ENCODE measurements around the gene AP4B1. TPM values are rescaled to one million over a fixed set of nuclear protein-coding genes. Genes with fewer than 3 reads are reported as not detected.

AP4B1 gene
- total RNA-seq, 6 experiments from 2014 or later = 12.6 to 14.0 (median 13.3) TPM

DNA sequence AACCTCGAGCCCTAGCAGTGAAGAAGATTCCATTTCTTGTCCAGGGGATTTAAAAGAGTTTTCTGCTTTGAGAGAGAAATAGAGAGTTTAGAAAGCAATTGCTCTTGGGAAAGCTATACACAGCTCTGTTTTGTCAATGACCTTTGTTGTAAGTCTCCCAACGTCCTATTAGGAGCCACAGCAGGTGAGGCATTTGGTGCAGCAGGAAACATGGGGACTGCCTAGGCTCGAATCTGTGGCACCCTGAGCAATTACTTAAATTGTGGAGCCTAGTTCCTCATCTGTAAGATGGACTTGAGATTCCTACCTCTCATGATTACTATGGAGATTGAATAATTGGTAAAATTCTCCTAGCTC is 8.7 kb upstream of the AP4B1 start:
- Mint-ChIP-seq H3K9me3 (no peaks in the 10 kb centered on the region), H3K4me3 (no peak overlapping the region), H3K27me3 (ENCODE audit: insufficient read depth) (no peaks in the 10 kb centered on the region; the same call in 1 of the 2 replicates), H3K36me3 (ENCODE audit: low read depth) (peaks cover 6% of the 10 kb centered on the region; the same call in 1 of the 2 replicates), H3K4me1 (ENCODE audit: low read depth) (peaks cover 25% of the 10 kb centered on the region), H3K27ac (peak overlapping the region; percentile 61)
- TF ChIP-seq, protein P1, sequence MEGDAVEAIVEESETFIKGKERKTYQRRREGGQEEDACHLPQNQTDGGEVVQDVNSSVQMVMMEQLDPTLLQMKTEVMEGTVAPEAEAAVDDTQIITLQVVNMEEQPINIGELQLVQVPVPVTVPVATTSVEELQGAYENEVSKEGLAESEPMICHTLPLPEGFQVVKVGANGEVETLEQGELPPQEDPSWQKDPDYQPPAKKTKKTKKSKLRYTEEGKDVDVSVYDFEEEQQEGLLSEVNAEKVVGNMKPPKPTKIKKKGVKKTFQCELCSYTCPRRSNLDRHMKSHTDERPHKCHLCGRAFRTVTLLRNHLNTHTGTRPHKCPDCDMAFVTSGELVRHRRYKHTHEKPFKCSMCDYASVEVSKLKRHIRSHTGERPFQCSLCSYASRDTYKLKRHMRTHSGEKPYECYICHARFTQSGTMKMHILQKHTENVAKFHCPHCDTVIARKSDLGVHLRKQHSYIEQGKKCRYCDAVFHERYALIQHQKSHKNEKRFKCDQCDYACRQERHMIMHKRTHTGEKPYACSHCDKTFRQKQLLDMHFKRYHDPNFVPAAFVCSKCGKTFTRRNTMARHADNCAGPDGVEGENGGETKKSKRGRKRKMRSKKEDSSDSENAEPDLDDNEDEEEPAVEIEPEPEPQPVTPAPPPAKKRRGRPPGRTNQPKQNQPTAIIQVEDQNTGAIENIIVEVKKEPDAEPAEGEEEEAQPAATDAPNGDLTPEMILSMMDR (IDR thresholded peaks at IDR 0.05) = no peak
- DNase-seq = no peak

DNA sequence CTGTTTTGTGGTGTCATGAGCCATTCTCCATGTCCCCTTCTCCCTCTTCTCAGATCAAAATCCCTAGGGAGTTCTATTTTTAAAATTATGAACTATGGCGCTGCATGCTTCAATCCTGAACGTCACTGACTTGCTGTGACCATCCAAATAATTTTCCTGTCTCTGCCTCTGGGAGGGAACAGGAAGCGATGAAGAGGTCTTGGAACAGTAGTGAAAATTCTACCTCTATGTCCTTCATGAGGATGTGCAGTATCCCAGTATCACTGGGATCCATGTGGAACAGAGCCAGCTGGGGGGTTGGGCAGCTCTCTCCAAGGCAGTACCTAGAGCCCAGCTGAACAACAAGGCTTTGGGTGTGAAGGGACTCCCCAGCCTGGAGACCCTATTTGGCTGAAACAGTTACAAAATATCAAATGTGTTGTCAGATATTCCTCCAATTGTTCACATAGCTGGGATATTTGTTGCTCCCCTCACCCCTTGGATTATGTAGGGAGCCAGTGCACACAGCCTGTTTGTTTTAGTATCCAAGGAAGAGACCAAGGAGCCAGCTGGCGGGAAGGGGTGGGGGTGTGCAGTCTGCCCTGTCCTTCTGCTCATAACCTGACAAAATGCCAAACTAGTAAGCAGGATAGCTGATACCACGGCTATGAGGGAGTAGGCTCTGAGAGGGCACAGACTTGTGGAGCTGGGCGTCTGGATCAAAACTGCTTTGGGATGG is 8.2 kb upstream of the AP4B1 start:
- H3K4me1 Mint-ChIP-seq (ENCODE audit: low read depth) = peaks cover 20% of the 10 kb centered on the region
- H3K27me3 Mint-ChIP-seq (ENCODE audit: insufficient read depth) = no peaks in the 10 kb centered on the region; the same call in 1 of the 2 replicates
- TF ChIP-seq, protein P1 (IDR thresholded peaks at IDR 0.05) = no peak
- peak; percentile 49 for DNase-seq
- peak overlapping the region; percentile 61 for H3K27ac Mint-ChIP-seq
- no peaks in the 10 kb centered on the region for H3K9me3 Mint-ChIP-seq
- H3K4me3 Mint-ChIP-seq = no peak overlapping the region
- H3K36me3 Mint-ChIP-seq (ENCODE audit: low read depth) = peaks cover 6% of the 10 kb centered on the region; the same call in 1 of the 2 replicates

DNA sequence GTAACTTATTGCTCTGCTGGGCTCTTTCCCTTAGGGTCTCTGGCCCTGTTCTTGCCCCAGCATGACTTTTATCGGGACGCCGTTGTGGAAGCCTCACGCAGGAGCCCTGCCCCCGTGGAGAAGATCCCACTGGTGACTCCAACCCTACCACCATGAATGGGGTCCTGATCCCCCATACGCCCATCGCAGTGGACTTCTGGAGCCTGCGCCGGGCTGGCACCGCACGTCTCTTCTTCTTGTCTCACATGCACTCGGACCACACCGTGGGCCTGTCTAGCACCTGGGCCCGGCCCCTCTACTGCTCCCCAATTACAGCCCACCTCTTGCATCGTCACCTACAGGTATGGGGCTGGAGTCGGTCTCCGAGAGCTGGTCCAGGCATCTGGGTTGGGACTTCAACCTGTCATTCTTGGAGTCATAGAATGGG is 849 bp upstream of the AP4B1 start:
- Mint-ChIP-seq H3K36me3 (ENCODE audit: low read depth) (peaks cover 16% of the 10 kb centered on the region; the same call in 1 of the 2 replicates), H3K4me1 (ENCODE audit: low read depth) (peaks cover 24% of the 10 kb centered on the region), H3K9me3 (no peaks in the 10 kb centered on the region), H3K4me3 (peak overlapping the region; percentile 89), H3K27ac (peak overlapping the region; percentile 97), H3K27me3 (ENCODE audit: insufficient read depth) (no peaks in the 10 kb centered on the region)
- no peak for DNase-seq
- TF ChIP-seq, protein P1 (IDR thresholded peaks at IDR 0.05) = peak; percentile 11

DNA sequence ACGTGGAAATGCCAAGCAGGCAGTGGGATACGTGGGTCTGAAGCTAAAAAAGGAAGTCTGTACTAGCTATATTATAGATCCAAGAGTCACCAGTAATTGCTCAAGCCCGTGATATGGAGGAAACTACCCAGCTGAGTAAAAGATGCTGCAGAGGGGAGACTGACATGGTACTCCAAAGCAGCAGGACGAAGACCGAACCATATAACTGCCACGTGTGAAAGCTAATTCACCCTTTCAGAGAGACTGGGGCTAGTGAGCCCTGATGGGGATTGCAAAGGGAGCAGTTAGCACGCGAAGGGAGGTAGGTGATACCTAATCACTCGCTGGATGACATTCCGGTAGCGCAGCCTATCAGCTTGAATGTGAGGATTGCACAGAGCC is 316 bp downstream of the AP4B1 start:
- Mint-ChIP-seq H3K9me3 (no peaks in the 10 kb centered on the region), H3K4me3 (peak overlapping the region; percentile 89), H3K4me1 (ENCODE audit: low read depth) (peaks cover 30% of the 10 kb centered on the region), H3K36me3 (ENCODE audit: low read depth) (peaks cover 23% of the 10 kb centered on the region), H3K27ac (peak overlapping the region; percentile 97), H3K27me3 (ENCODE audit: insufficient read depth) (no peaks in the 10 kb centered on the region)
- TF ChIP-seq, protein P1 (IDR thresholded peaks at IDR 0.05) = no peak
- DNase-seq = peak; percentile 0

DNA sequence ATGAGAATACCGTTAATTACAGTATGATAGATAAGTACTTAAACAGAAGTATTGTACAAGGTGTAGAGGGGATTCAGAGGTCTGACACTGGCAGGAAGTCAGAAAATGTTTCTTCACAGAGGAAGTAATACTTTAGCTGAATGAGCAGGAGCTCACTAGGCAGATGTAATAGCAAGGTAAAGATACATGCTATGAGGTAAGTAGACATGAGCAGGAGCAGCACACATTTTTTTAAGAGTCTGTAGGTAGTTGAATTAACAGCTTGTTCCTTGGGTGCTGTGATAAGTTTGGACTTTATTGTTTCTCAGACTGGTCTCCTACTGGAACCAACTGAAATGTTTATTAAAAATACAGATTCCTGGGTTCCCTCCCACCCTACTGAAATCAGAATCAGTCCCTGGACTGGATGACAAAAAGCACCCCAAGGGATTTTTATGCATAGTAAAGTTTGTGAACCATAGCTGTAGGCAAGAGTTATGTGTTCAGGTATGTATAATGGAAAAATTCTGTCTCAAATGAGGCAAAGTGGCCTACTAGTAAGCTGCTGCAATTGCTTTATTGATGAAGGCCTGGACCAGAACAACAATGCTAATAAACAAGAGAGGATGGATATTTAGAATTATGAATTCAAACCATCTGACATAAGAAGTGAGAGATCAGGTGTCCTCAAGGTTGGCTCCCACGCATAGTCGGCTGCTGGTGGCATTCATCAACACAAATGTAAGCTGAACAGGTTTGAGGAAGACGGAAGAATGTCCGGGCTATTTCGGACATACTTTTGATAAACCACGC is 902 bp downstream of the AP4B1 start:
- TF ChIP-seq, protein P1 (IDR thresholded peaks at IDR 0.05) = no peak
- Mint-ChIP-seq H3K9me3 (no peaks in the 10 kb centered on the region), H3K4me3 (peak overlapping the region; percentile 89), H3K4me1 (ENCODE audit: low read depth) (peaks cover 36% of the 10 kb centered on the region), H3K27me3 (ENCODE audit: insufficient read depth) (no peaks in the 10 kb centered on the region), H3K27ac (peak overlapping the region; percentile 97), H3K36me3 (ENCODE audit: low read depth) (peaks cover 29% of the 10 kb centered on the region)
- peak; percentile 0 for DNase-seq

All from HFFc6 (cell line).